Coronary artery (tissue), 2 donors: Measurements from ENCODE around the gene HDAC7.

Source experiments
- DNase-seq: peaks from one replicate; pipeline ENCODE4 v3.0.0-alpha.2; 2017; ENCODE audit warnings: low spot score
- H3K27ac ChIP-seq, 2 donors: fragments of 200-600 bp; sonication (generic); one replicate each; pipeline ENCODE4 v1.5.1; 2016 to 2019
- H3K4me3 ChIP-seq: fragments of 200-600 bp; sonication (generic); 2 replicates; pipeline ENCODE4 v1.5.1; 2016; ENCODE audit warnings: mild to moderate bottlenecking, moderate library complexity
- CTCF ChIP-seq: fragments of 200-600 bp; sonication (generic); IDR thresholded peaks from one replicate; pipeline ENCODE4 v1.5.1; 2019; ENCODE audit warnings: antibody characterized with exemption

Gene HDAC7

GRCh38 chr12:47828976-47829482 lies 9.3 kb upstream of the HDAC7 start:
- Histone ChIP-seq H3K27ac (peak overlapping the region; percentile 69 to 89), H3K4me3 (peak overlapping the region; percentile 10)
- no peak for TF ChIP-seq CTCF
- DNase-seq, result peak; percentile 88

- peak overlapping the region; percentile 69 to 89 for H3K27ac ChIP-seq
- no peak for TF ChIP-seq CTCF
- peak overlapping the region; percentile 10 for H3K4me3 ChIP-seq
- no peak for DNase-seq
Observed at GRCh38 chr12:47828008-47828975, 8.6 kb upstream of the HDAC7 start.

GRCh38 chr12:47825173-47825639 lies 5.5 kb upstream of the HDAC7 start:
- DNase-seq, result no peak
- no peak for TF ChIP-seq CTCF
- peak overlapping the region; percentile 96 to 100 for H3K27ac ChIP-seq

GRCh38 chr12:47824635-47825034 lies 4.9 kb upstream of the HDAC7 start:
- Histone ChIP-seq H3K4me3 (no peak overlapping the region), H3K27ac (peak overlapping the region; percentile 96 to 100)
- DNase-seq, result no peak
- TF ChIP-seq CTCF, result no peak

More at GRCh38 chr12:47825173-47825639, 5.5 kb upstream of the HDAC7 start:
- H3K4me3 ChIP-seq, result no peak overlapping the region

- no peak overlapping the region for H3K4me3 ChIP-seq
- DNase-seq, result no peak
- peak overlapping the region; percentile 96 to 100 for H3K27ac ChIP-seq
- TF ChIP-seq CTCF, result no peak
Observed at GRCh38 chr12:47824198-47824597, 4.5 kb upstream of the HDAC7 start.

GRCh38 chr12:47823422-47824086 lies 3.9 kb upstream of the HDAC7 start:
- Histone ChIP-seq H3K4me3 (no peak overlapping the region), H3K27ac (peak overlapping the region; percentile 96 to 100)
- TF ChIP-seq CTCF, result no peak
- no peak for DNase-seq
